PFSK-1 (cell line): Measurements from ENCODE around the gene NTM.

ENCODE experiments used
- FOXP2 ChIP-seq: optimal IDR thresholded peaks from 2 replicates; pipeline ENCODE3; 2011; ENCODE audit warnings: borderline replicate concordance, control low read depth, inconsistent platforms; ENCODE audit not compliant: insufficient read depth; ENCODE audit errors: extremely low read length, extremely low read depth
- POLR2AphosphoS5 ChIP-seq: IDR thresholded peaks from 2 replicates; pipeline ENCODE4 v1.6.1; 2012; ENCODE audit warnings: low read depth, mild to moderate bottlenecking, control low read depth, low read length, moderate library complexity
- REST ChIP-seq, 2 experiments: IDR thresholded peaks; 2 replicates each; pipeline versions ENCODE4 v1.6.1 to v1.8.0; 2011 to 2012; ENCODE audit warnings: low read depth in 2 of 2, low read length in 2 of 2, control low read depth in 1 of 2, inconsistent platforms in 1 of 2, mild to moderate bottlenecking in 1 of 2, moderate library complexity in 1 of 2; ENCODE audit not compliant: insufficient read depth in 1 of 2
- SIN3A ChIP-seq: IDR thresholded peaks from 2 replicates; pipeline ENCODE4 v1.6.1; 2012; ENCODE audit warnings: mild to moderate bottlenecking, low read length, moderate library complexity, borderline replicate concordance; ENCODE audit not compliant: insufficient read depth
- TAF1 ChIP-seq: IDR thresholded peaks from 2 replicates; pipeline ENCODE4 v1.6.1; 2012; ENCODE audit warnings: low read length, control low read depth, borderline replicate concordance; ENCODE audit not compliant: insufficient read depth

NTM gene

GRCh38 chr11:131441051-131441810 is 70.8 kb downstream of the NTM start:
- no peak for TF ChIP-seq TAF1
- no peak for TF ChIP-seq POLR2AphosphoS5
- no peak for TF ChIP-seq REST (IDR thresholded peaks at IDR 0.05; ENCODE audit: insufficient read depth in 1 of 2, low read depth in 2 of 2, low read length in 2 of 2)
- TF ChIP-seq SIN3A, result no peak
- no peak for TF ChIP-seq FOXP2

GRCh38 chr11:131446590-131447275 is 76.3 kb downstream of the NTM start:
- no peak for TF ChIP-seq REST (IDR thresholded peaks at IDR 0.05; ENCODE audit: insufficient read depth in 1 of 2, low read depth in 2 of 2, low read length in 2 of 2)
- no peak for TF ChIP-seq TAF1
- no peak for TF ChIP-seq FOXP2
- no peak for TF ChIP-seq SIN3A
- TF ChIP-seq POLR2AphosphoS5, result no peak

GRCh38 chr11:131447277-131447815 is 76.9 kb downstream of the NTM start:
- TF ChIP-seq REST (IDR thresholded peaks at IDR 0.05; ENCODE audit: insufficient read depth in 1 of 2, low read depth in 2 of 2, low read length in 2 of 2), result no peak
- no peak for TF ChIP-seq FOXP2
- no peak for TF ChIP-seq TAF1
- no peak for TF ChIP-seq SIN3A
- no peak for TF ChIP-seq POLR2AphosphoS5

GRCh38 chr11:131447898-131448297 is 77.5 kb downstream of the NTM start:
- TF ChIP-seq POLR2AphosphoS5 (no peak), FOXP2 (no peak), REST (IDR thresholded peaks at IDR 0.05; ENCODE audit: insufficient read depth in 1 of 2, low read depth in 2 of 2, low read length in 2 of 2) (no peak), SIN3A (no peak), TAF1 (no peak)
